Measurements from ENCODE around the gene JAK2.

GRCh38 chr9:5122516-5122915 is 137.4 kb downstream of the JAK2 start:
- no peak for TF ChIP-seq CTCF (IDR thresholded peaks at IDR 0.05)
- TF ChIP-seq POLR2A (IDR thresholded peaks at IDR 0.05), result no peak
